T follicular helper cell (primary cell): Measurements from ENCODE around the gene NEK7.
"Not testable (repeated sequence)": the region's sequence is repeated elsewhere in the genome, so short reads cannot be mapped to it uniquely, and the experiment has no call there.

Experiments used
- DNase-seq: peaks from one replicate; pipeline ENCODE4 v3.0.0-alpha.2; 2020; ENCODE audit warnings: low read depth
- total RNA-seq, 2 experiments: gene quantifications; one replicate each; lab custom pipeline; 2026; lab: John Stamatoyannopoulos, UW

NEK7 gene
- 127 to 129 reads per million in 2 experiments for total RNA-seq

GRCh38 chr1:198156745-198157240 is at the start of gene NEK7:
NEK7 (plus strand) TSS chr1:198156998; CDS start chr1:198232581, 75,583 bp downstream.
- DNase-seq = peak; percentile 49

GRCh38 chr1:198107091-198107501 is 49.7 kb upstream of the NEK7 start:
- no peak for DNase-seq

GRCh38 chr1:198108636-198109370 is 48.0 kb upstream of the NEK7 start:
- no peak for DNase-seq

GRCh38 chr1:198109371-198109715 is 47.5 kb upstream of the NEK7 start:
- no peak for DNase-seq

GRCh38 chr1:198113342-198113750 is 43.5 kb upstream of the NEK7 start:
- no peak for DNase-seq

GRCh38 chr1:198116069-198116468 is 40.7 kb upstream of the NEK7 start:
- no peak for DNase-seq

GRCh38 chr1:198116469-198116868 is 40.3 kb upstream of the NEK7 start:
- no peak for DNase-seq

- DNase-seq = no peak
These were observed 39.5 kb upstream of the NEK7 start for GRCh38 chr1:198117267-198117666.

GRCh38 chr1:198118134-198118533 is 38.7 kb upstream of the NEK7 start:
- no peak for DNase-seq

- no peak for DNase-seq
These were observed 36.9 kb upstream of the NEK7 start for GRCh38 chr1:198119906-198120305.

- no peak for DNase-seq
These were observed 35.6 kb upstream of the NEK7 start for GRCh38 chr1:198121056-198121826.

GRCh38 chr1:198122693-198123092 is 34.1 kb upstream of the NEK7 start:
- DNase-seq = no peak

GRCh38 chr1:198123133-198123532 is 33.7 kb upstream of the NEK7 start:
- DNase-seq = no peak

GRCh38 chr1:198124673-198125072 is 32.1 kb upstream of the NEK7 start:
- no peak for DNase-seq

- no peak for DNase-seq
These were observed 30.6 kb upstream of the NEK7 start for GRCh38 chr1:198125995-198126735.

GRCh38 chr1:198128533-198128932 is 28.3 kb upstream of the NEK7 start:
- DNase-seq = no peak

GRCh38 chr1:198130053-198130452 is 26.7 kb upstream of the NEK7 start:
- not testable (repeated sequence) for DNase-seq

GRCh38 chr1:198132060-198132781 is 24.6 kb upstream of the NEK7 start:
- DNase-seq = no peak

- no peak for DNase-seq
These were observed 22.5 kb upstream of the NEK7 start for GRCh38 chr1:198134252-198134651.

GRCh38 chr1:198135366-198135765 is 21.4 kb upstream of the NEK7 start:
- no peak for DNase-seq

GRCh38 chr1:198141668-198142351 is 15.0 kb upstream of the NEK7 start:
- no peak for DNase-seq
